SK-N-SH (cell line): Measurements from ENCODE around the gene KRT37. TPM values are rescaled to one million over a fixed set of nuclear protein-coding genes. Genes with fewer than 3 reads are reported as not detected.

Source experiments
- CTCF ChIA-PET: fragments of 300-600, 350-600 bp; formaldehyde crosslinking; extraction: SDS; loops from one replicate; lab custom pipeline; 2021; lab: Yijun Ruan, JAX
- POLR2A ChIA-PET: fragments of 350-600 bp; sonication (Branson Sonifier 250); formaldehyde crosslinking; extraction: SDS; loops from one replicate; lab custom pipeline; 2020; ENCODE audit warnings: antibody characterized with exemption, inconsistent platforms; lab: Yijun Ruan, JAX
- DNase-seq: peaks from one replicate; pipeline ENCODE4 v3.0.0; 2012
- H2AFZ ChIP-seq: fragments of 200-600 bp; sonication (generic); 2 replicates; pipeline ENCODE4 v1.8.1; 2016; ENCODE audit warnings: antibody characterized with exemption, mild to moderate bottlenecking, low read depth
- H3F3A ChIP-seq: fragments of 200-600 bp; sonication (generic); replicated peaks from 2 replicates; pipeline ENCODE3; 2016; ENCODE audit warnings: antibody characterized with exemption, mild to moderate bottlenecking; ENCODE audit not compliant: insufficient read depth
- H3K27ac ChIP-seq, 2 experiments: fragments of 200-500 bp in 1 of 2; fragments of 200-600 bp in 1 of 2; sonication (Bioruptor generic) in 1 of 2; sonication (generic), shearing (Covaris generic) in 1 of 2; 2 replicates each; pipeline versions ENCODE4 v1.5.1 to v1.6.1; 2014 to 2016; ENCODE audit warnings: low read depth in 2 of 2, inconsistent platforms in 1 of 2, low read length in 1 of 2, mild to moderate bottlenecking in 1 of 2, mixed read lengths in 1 of 2
- H3K27me3 ChIP-seq: fragments of 200-600 bp; sonication (generic), shearing (Covaris generic); 2 replicates; pipeline ENCODE4 v1.6.1; 2016; ENCODE audit warnings: mixed run types; ENCODE audit not compliant: insufficient read depth
- H3K36me3 ChIP-seq, 2 experiments: fragments of 200-500 bp in 1 of 2; fragments of 200-600 bp in 1 of 2; sonication (Bioruptor generic) in 1 of 2; sonication (generic) in 1 of 2; replicated peaks in 1 of 2; 2 replicates each; pipeline versions ENCODE3 to v1.5.1; 2014 to 2016; ENCODE audit warnings: low read length in 1 of 2, mild to moderate bottlenecking in 1 of 2; ENCODE audit not compliant: insufficient read depth in 2 of 2, control insufficient read depth in 1 of 2
- H3K4me1 ChIP-seq, 2 experiments: fragments of 200-500 bp in 1 of 2; fragments of 200-600 bp in 1 of 2; sonication (Bioruptor generic) in 1 of 2; sonication (generic), shearing (Covaris generic) in 1 of 2; 2 replicates each; pipeline versions ENCODE4 v1.5.1 to v1.6.1; 2014 to 2016; ENCODE audit warnings: low read depth in 1 of 2, low read length in 1 of 2, mixed run types in 1 of 2; ENCODE audit not compliant: insufficient read depth in 2 of 2, control insufficient read depth in 1 of 2
- H3K4me2 ChIP-seq: fragments of 200-600 bp; sonication (generic), shearing (Covaris generic); 2 replicates; pipeline ENCODE4 v1.6.1; 2017; ENCODE audit warnings: mixed run types
- H3K4me3 ChIP-seq, 2 experiments: fragments of 200-500 bp in 1 of 2; fragments of 200-600 bp in 1 of 2; sonication (Bioruptor generic) in 1 of 2; sonication (generic), shearing (Covaris generic) in 1 of 2; 2 replicates each; pipeline versions ENCODE4 v1.5.1 to v1.8.1; 2014 to 2016; ENCODE audit warnings: low read depth in 2 of 2, inconsistent platforms in 1 of 2, low read length in 1 of 2, mild to moderate bottlenecking in 1 of 2, mixed read lengths in 1 of 2, moderate library complexity in 1 of 2
- H3K79me2 ChIP-seq: fragments of 200-600 bp; sonication (generic); 2 replicates; pipeline ENCODE4 v1.8.1; 2017; ENCODE audit warnings: mild to moderate bottlenecking; ENCODE audit not compliant: insufficient read depth
- H3K9ac ChIP-seq: fragments of 200-600 bp; sonication (generic); 2 replicates; pipeline ENCODE4 v1.6.1; 2017; ENCODE audit warnings: mixed run types
- H3K9me2 ChIP-seq: fragments of 200-600 bp; sonication (generic); 2 replicates; pipeline ENCODE4 v1.6.1; 2017; ENCODE audit warnings: mixed run types
- H3K9me3 ChIP-seq: fragments of 200-600 bp; sonication (generic); 2 replicates; pipeline ENCODE4 v1.6.1; 2017; ENCODE audit warnings: mixed run types, mild to moderate bottlenecking, moderate library complexity
- H4K20me1 ChIP-seq: fragments of 200-600 bp; sonication (generic); 2 replicates; pipeline ENCODE4 v1.6.1; 2017; ENCODE audit warnings: mild to moderate bottlenecking, mixed run types; ENCODE audit not compliant: insufficient read depth
- ELF1 ChIP-seq: IDR thresholded peaks from 2 replicates; pipeline ENCODE4 v1.4.0; 2012
- FOXJ3 ChIP-seq: sonication (generic); formaldehyde crosslinking; IDR thresholded peaks from 2 replicates; pipeline ENCODE4 v1.5.1; 2020; ENCODE audit warnings: mild to moderate bottlenecking, missing genetic modification reagents
- FOXM1 ChIP-seq: IDR thresholded peaks from 2 replicates; pipeline ENCODE4 v1.4.0; 2012; ENCODE audit warnings: low read depth, mild to moderate bottlenecking
- GABPA ChIP-seq: IDR thresholded peaks from 2 replicates; pipeline ENCODE4 v1.4.0; 2012; ENCODE audit warnings: low read depth, mild to moderate bottlenecking
- GATA2 ChIP-seq: sonication (generic); formaldehyde crosslinking; IDR thresholded peaks from 2 replicates; pipeline ENCODE4 v1.5.0; 2020; ENCODE audit warnings: mild to moderate bottlenecking, missing genetic modification reagents
- JUND ChIP-seq: IDR thresholded peaks from 2 replicates; pipeline ENCODE4 v1.4.0; 2012
- MEF2A ChIP-seq: IDR thresholded peaks from 2 replicates; pipeline ENCODE4 v1.4.0; 2012; ENCODE audit warnings: low read depth, borderline replicate concordance
- NRF1 ChIP-seq: IDR thresholded peaks from 2 replicates; pipeline ENCODE4 v1.6.1; 2012; ENCODE audit warnings: low read depth, mild to moderate bottlenecking, low read length
- RAD21 ChIP-seq: IDR thresholded peaks from 2 replicates; pipeline ENCODE4 v1.6.1; 2012; ENCODE audit warnings: mild to moderate bottlenecking, low read length
- RXRA ChIP-seq: IDR thresholded peaks from 2 replicates; pipeline ENCODE4 v1.4.0; 2012; ENCODE audit warnings: low read depth, mild to moderate bottlenecking, borderline replicate concordance
- SIN3A ChIP-seq: IDR thresholded peaks from 2 replicates; pipeline ENCODE4 v1.6.1; 2012; ENCODE audit warnings: low read depth, mild to moderate bottlenecking, low read length, moderate library complexity, borderline replicate concordance
- WGBS: methylation state at CpG from one replicate; pipeline ENCODE4 v1.1.6; 2017; ENCODE audit warnings: low lambda C conversion rate; 5-methylcytosine and 5-hydroxymethylcytosine counted together
- polyA plus RNA-seq, 3 experiments: library from polyadenylated mRNA; depleted of rRNA; stranded (reverse); fragments of >200 nt; gene quantifications; 2 replicates each; pipeline ENCODE4 v1.2.3, GENCODE V29; 2012
- TF ChIP-seq, protein P1 (sequence below): fragments of 200-600 bp; sonication (generic); IDR thresholded peaks from 2 replicates; pipeline ENCODE4 v1.6.1; 2017; ENCODE audit warnings: antibody characterized with exemption, mild to moderate bottlenecking, moderate library complexity
- TF ChIP-seq, protein P2 (sequence below): IDR thresholded peaks from 2 replicates; pipeline ENCODE4 v1.4.0; 2012; ENCODE audit warnings: low read depth, borderline replicate concordance
- TF ChIP-seq, protein P3 (sequence below): IDR thresholded peaks from 2 replicates; pipeline ENCODE4 v1.4.0; 2012; ENCODE audit warnings: low read depth, borderline replicate concordance

The KRT37 gene
- not detected in 2 replicates for polyA plus RNA-seq (2012; rRNA removed)
- not detected in 2 replicates for polyA plus RNA-seq (2012; cell fraction: cytosol; rRNA removed)
- not detected in 2 replicates for polyA plus RNA-seq (2012; cell fraction: nucleus; rRNA removed)

DNA sequence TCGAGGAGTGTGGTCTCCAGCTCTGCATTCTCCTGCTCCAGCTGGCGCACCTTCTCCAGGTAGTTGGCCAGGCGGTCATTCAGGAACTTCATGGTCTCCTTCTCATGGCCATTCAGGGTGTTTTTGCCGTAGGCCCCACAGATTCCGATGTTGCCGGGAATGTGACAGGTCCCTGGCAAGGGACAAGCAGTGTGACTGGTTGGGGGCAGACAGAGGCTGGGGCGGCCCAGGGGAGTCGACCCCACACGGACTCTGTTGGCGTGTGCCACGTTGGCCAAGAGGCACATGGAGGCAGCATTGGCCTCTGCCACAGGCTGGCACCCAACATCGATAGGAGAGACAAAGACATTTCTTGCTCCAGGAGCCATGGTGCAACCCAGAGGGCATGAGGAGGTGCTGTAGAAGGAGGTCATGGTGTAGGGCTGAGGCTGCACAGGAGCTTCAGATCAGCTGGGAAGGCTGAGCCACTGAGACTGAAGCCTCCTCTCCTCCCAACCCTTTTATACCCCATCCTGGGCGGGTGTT is at the start of gene KRT37:
TSS of gene KRT37 (minus strand) at position 475 of the 525 bp plus-strand sequence. CDS start at position 413, 62 bp downstream.
- POLR2A ChIA-PET: no interaction called here
- H3K9me2 ChIP-seq: no peaks in the 10 kb centered on the region
- no peaks in the 10 kb centered on the region for H3K9me3 ChIP-seq
- no peaks in the 10 kb centered on the region for H4K20me1 ChIP-seq
- no peak for TF ChIP-seq RXRA
- TF ChIP-seq FOXM1: no peak
- no peak for TF ChIP-seq GABPA
- TF ChIP-seq MEF2A: no peak
- TF ChIP-seq, protein P1, sequence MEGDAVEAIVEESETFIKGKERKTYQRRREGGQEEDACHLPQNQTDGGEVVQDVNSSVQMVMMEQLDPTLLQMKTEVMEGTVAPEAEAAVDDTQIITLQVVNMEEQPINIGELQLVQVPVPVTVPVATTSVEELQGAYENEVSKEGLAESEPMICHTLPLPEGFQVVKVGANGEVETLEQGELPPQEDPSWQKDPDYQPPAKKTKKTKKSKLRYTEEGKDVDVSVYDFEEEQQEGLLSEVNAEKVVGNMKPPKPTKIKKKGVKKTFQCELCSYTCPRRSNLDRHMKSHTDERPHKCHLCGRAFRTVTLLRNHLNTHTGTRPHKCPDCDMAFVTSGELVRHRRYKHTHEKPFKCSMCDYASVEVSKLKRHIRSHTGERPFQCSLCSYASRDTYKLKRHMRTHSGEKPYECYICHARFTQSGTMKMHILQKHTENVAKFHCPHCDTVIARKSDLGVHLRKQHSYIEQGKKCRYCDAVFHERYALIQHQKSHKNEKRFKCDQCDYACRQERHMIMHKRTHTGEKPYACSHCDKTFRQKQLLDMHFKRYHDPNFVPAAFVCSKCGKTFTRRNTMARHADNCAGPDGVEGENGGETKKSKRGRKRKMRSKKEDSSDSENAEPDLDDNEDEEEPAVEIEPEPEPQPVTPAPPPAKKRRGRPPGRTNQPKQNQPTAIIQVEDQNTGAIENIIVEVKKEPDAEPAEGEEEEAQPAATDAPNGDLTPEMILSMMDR: no peak
- no peak for TF ChIP-seq GATA2
- no peak for TF ChIP-seq NRF1
- TF ChIP-seq, protein P2, sequence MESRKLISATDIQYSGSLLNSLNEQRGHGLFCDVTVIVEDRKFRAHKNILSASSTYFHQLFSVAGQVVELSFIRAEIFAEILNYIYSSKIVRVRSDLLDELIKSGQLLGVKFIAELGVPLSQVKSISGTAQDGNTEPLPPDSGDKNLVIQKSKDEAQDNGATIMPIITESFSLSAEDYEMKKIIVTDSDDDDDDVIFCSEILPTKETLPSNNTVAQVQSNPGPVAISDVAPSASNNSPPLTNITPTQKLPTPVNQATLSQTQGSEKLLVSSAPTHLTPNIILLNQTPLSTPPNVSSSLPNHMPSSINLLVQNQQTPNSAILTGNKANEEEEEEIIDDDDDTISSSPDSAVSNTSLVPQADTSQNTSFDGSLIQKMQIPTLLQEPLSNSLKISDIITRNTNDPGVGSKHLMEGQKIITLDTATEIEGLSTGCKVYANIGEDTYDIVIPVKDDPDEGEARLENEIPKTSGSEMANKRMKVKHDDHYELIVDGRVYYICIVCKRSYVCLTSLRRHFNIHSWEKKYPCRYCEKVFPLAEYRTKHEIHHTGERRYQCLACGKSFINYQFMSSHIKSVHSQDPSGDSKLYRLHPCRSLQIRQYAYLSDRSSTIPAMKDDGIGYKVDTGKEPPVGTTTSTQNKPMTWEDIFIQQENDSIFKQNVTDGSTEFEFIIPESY: no peak
- no peak for TF ChIP-seq FOXJ3 (CRISPR knock-in tag)
- TF ChIP-seq RAD21: no peak
- TF ChIP-seq, protein P3, sequence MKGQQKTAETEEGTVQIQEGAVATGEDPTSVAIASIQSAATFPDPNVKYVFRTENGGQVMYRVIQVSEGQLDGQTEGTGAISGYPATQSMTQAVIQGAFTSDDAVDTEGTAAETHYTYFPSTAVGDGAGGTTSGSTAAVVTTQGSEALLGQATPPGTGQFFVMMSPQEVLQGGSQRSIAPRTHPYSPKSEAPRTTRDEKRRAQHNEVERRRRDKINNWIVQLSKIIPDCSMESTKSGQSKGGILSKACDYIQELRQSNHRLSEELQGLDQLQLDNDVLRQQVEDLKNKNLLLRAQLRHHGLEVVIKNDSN: no peak
- peaks cover 0 to 22% of the 10 kb centered on the region in 2 experiments; a peak in 2 of 4 replicates for H3K4me1 ChIP-seq
- no peak within 1 kb of the TSS for H3K9ac ChIP-seq
- no peak within 1 kb of the TSS for H3K4me3 ChIP-seq
- no peaks in the 10 kb centered on the region for H3K79me2 ChIP-seq
- H3K4me2 ChIP-seq: no peak within 1 kb of the TSS
- no peak within 1 kb of the TSS for H2AFZ ChIP-seq
- no peaks in the 10 kb centered on the region for H3K27me3 ChIP-seq
- peaks cover 4% of the 10 kb centered on the region for H3F3A ChIP-seq
- CTCF ChIA-PET: interaction anchor here (0.9 kb wide), 1 partner anchor 124 kb away, joined by 3 read pairs; no protein-coding TSS in a partner anchor
- no peaks in the 10 kb centered on the region for H3K36me3 ChIP-seq
- H3K27ac ChIP-seq: no peak within 1 kb of the TSS
- WGBS: 32% methylated on average over 8 of the region's 13 CpGs
- no peak for DNase-seq

DNA sequence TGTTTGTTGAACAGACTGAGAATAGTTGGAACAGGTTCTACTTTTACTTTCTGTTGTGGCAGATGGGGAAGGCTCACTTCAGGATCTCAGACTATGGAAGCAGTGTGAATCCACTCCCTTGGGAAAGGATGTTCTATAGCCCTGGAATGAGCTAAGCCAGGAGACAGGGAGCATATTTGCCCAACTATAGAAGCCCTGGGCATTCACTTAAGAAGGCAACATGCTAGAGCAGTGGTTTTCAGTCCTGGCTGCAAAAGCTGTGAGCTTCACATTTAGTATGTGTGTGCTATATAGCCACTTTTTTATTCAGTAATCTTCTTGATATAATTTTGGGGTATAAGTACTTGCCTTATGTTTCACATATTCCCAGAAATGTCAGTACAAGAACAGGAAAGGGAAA is 44.0 kb upstream of the KRT37 start:
- H3K9me2 ChIP-seq: no peaks in the 10 kb centered on the region
- H3K9ac ChIP-seq: no peak overlapping the region
- H3K27ac ChIP-seq: no peak overlapping the region
- no peak for TF ChIP-seq ELF1
- no peak for TF ChIP-seq JUND
- TF ChIP-seq SIN3A: no peak
- no peak for TF ChIP-seq FOXJ3 (CRISPR knock-in tag)
- H4K20me1 ChIP-seq: no peaks in the 10 kb centered on the region
- H3F3A ChIP-seq: no peaks in the 10 kb centered on the region
- CTCF ChIA-PET: interaction anchor here (0.7 to 2.4 kb wide), 2 partner anchors 35 to 81 kb away, joined by 3 to 11 read pairs; no protein-coding TSS in a partner anchor
- peaks cover 11% of the 10 kb centered on the region in 2 experiments; a peak in 2 of 4 replicates for H3K4me1 ChIP-seq
- H3K4me3 ChIP-seq: no peak overlapping the region
- no peaks in the 10 kb centered on the region for H3K27me3 ChIP-seq
- H2AFZ ChIP-seq: no peak overlapping the region
- no peaks in the 10 kb centered on the region for H3K79me2 ChIP-seq
- no peaks in the 10 kb centered on the region for H3K36me3 ChIP-seq
- POLR2A ChIA-PET: no interaction called here
- no peak overlapping the region for H3K4me2 ChIP-seq
- H3K9me3 ChIP-seq: no peaks in the 10 kb centered on the region; the same call in 1 of the 2 replicates
- DNase-seq: no peak
